Activated naive CD8-positive, alpha-beta T cell treated with anti-CD3 and anti-CD28 coated beads for 36 hours (primary cell): ENCODE measurements around the gene MYO6. TPM values are rescaled to one million over a fixed set of nuclear protein-coding genes. Genes with fewer than 3 reads are reported as not detected.

Source experiments
- DNase-seq: peaks from one replicate; pipeline ENCODE4 v3.0.0; 2021
- H3K27ac Mint-ChIP-seq: one replicate; pipeline ENCODE4 v1.8.0; 2022; ENCODE audit warnings: mild to moderate bottlenecking, moderate library complexity, mixed read lengths
- H3K27me3 Mint-ChIP-seq: one replicate; pipeline ENCODE4 v1.8.0; 2022; ENCODE audit warnings: mild to moderate bottlenecking, mixed read lengths
- H3K36me3 Mint-ChIP-seq: one replicate; pipeline ENCODE4 v1.8.0; 2021; ENCODE audit warnings: mild to moderate bottlenecking, mixed read lengths
- H3K4me1 Mint-ChIP-seq: one replicate; pipeline ENCODE4 v1.8.0; 2021; ENCODE audit warnings: mixed read lengths
- H3K4me3 Mint-ChIP-seq: one replicate; pipeline ENCODE4 v1.8.0; 2022; ENCODE audit warnings: mild to moderate bottlenecking, moderate library complexity, mixed read lengths
- H3K9me3 Mint-ChIP-seq: one replicate; pipeline ENCODE4 v1.8.0; 2022; ENCODE audit warnings: mixed read lengths
- total RNA-seq, 2 experiments: library from RNA; stranded (reverse); gene quantifications; one replicate each; pipeline ENCODE4 v1.2.3, GENCODE V29; 2021

Gene MYO6
- total RNA-seq, 2 experiments from 2014 or later, result 1.6 TPM

DNA sequence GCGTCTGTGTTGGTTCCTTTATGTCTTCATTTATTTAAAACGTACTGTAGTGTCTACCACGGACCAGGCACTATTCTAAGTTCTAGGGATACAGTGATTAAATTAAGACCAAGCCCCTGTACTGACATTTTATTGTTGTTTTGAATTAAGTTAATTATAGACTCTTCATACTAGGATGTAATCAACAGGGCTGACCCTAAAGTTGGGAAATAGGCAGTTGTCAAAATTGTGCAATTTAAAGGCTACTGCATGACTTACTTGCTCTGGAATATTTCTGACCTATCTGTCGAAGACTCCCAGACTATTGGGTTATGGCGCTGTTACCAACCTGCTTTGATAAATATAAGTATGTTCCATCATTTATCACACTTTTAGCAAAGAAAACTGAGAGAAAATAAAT lies 6.7 kb downstream of the MYO6 start:
- H3K27ac Mint-ChIP-seq, result no peak overlapping the region

GRCh38 chr6:75757295-75757694 lies 8.3 kb downstream of the MYO6 start:
- Mint-ChIP-seq H3K4me3 (no peak overlapping the region), H3K36me3 (no peaks in the 10 kb centered on the region), H3K27ac (no peak overlapping the region), H3K9me3 (no peaks in the 10 kb centered on the region), H3K4me1 (peaks cover 2% of the 10 kb centered on the region), H3K27me3 (peaks cover 44% of the 10 kb centered on the region)
- DNase-seq, result no peak

More for the DNA sequence above, 6.7 kb downstream of the MYO6 start:
- Mint-ChIP-seq H3K9me3 (no peaks in the 10 kb centered on the region), H3K27me3 (peaks cover 45% of the 10 kb centered on the region), H3K4me1 (peaks cover 6% of the 10 kb centered on the region), H3K4me3 (no peak overlapping the region), H3K36me3 (no peaks in the 10 kb centered on the region)
- no peak for DNase-seq

- no peaks in the 10 kb centered on the region for H3K9me3 Mint-ChIP-seq
- no peaks in the 10 kb centered on the region for H3K4me1 Mint-ChIP-seq
- no peak overlapping the region for H3K4me3 Mint-ChIP-seq
- H3K36me3 Mint-ChIP-seq, result no peaks in the 10 kb centered on the region
- DNase-seq, result no peak
- peaks cover 44% of the 10 kb centered on the region for H3K27me3 Mint-ChIP-seq
- no peak overlapping the region for H3K27ac Mint-ChIP-seq
Observed at GRCh38 chr6:75758061-75758460, 9.0 kb downstream of the MYO6 start.

GRCh38 chr6:75759207-75759606 lies 10.2 kb downstream of the MYO6 start:
- Mint-ChIP-seq H3K27ac (no peak overlapping the region), H3K4me1 (no peaks in the 10 kb centered on the region), H3K36me3 (no peaks in the 10 kb centered on the region), H3K9me3 (no peaks in the 10 kb centered on the region), H3K27me3 (peaks cover 45% of the 10 kb centered on the region), H3K4me3 (no peak overlapping the region)
- no peak for DNase-seq

- Mint-ChIP-seq H3K27ac (no peak overlapping the region), H3K4me1 (no peaks in the 10 kb centered on the region), H3K9me3 (no peaks in the 10 kb centered on the region), H3K36me3 (no peaks in the 10 kb centered on the region), H3K27me3 (peaks cover 44% of the 10 kb centered on the region), H3K4me3 (no peak overlapping the region)
- no peak for DNase-seq
Observed at GRCh38 chr6:75760320-75760719, 11.3 kb downstream of the MYO6 start.

DNA sequence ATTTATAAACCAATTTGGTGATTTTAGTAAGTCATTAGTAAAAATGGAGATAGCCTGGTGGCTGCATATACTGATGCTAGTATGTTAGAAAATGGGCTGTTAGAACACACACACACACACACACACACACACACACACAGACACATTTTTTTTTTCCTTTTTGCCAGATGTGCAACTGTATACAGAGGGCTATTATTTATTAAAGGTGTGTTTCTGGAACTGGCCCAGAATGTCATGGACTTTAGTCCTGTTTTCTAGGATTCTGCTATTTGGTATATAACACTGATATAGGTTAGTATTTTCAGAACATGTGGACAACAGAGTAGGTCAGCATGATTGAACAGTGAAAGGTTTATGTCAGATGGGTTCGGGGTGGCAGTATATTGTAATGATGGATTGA lies 12.4 kb downstream of the MYO6 start:
- no peaks in the 10 kb centered on the region for H3K9me3 Mint-ChIP-seq
- H3K4me1 Mint-ChIP-seq, result no peaks in the 10 kb centered on the region
- H3K27me3 Mint-ChIP-seq, result peaks cover 35% of the 10 kb centered on the region
- H3K27ac Mint-ChIP-seq, result no peak overlapping the region
- no peaks in the 10 kb centered on the region for H3K36me3 Mint-ChIP-seq
- no peak overlapping the region for H3K4me3 Mint-ChIP-seq
- no peak for DNase-seq

DNA sequence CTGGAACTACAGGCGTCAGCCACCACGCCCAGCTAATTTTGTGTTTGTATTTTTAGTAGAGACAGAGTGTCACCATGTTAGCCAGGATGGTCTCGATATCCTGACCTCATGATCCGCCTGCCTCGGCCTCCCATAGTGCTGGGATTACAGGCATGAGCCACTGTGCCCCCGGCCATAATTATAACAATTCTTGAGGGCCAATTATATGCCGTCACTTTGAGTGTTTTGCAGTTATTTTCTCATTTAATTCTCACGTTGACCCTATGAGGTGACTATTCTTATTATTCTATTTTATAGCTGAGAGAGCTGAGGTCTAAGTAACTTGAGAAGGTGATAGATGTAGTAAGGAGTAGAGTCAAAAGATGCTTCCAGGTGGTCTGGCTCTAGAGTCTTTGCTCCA lies 13.0 kb downstream of the MYO6 start:
- DNase-seq, result no peak
- H3K4me3 Mint-ChIP-seq, result no peak overlapping the region
- no peak overlapping the region for H3K27ac Mint-ChIP-seq
- H3K27me3 Mint-ChIP-seq, result peaks cover 34% of the 10 kb centered on the region
- no peaks in the 10 kb centered on the region for H3K4me1 Mint-ChIP-seq
- no peaks in the 10 kb centered on the region for H3K36me3 Mint-ChIP-seq
- no peaks in the 10 kb centered on the region for H3K9me3 Mint-ChIP-seq

- Mint-ChIP-seq H3K36me3 (no peaks in the 10 kb centered on the region), H3K27ac (no peak overlapping the region), H3K9me3 (no peaks in the 10 kb centered on the region), H3K27me3 (peaks cover 13% of the 10 kb centered on the region), H3K4me3 (no peak overlapping the region), H3K4me1 (no peaks in the 10 kb centered on the region)
- no peak for DNase-seq
Observed at GRCh38 chr6:75766387-75766786, 17.3 kb downstream of the MYO6 start.

- Mint-ChIP-seq H3K36me3 (no peaks in the 10 kb centered on the region), H3K9me3 (no peaks in the 10 kb centered on the region), H3K4me1 (no peaks in the 10 kb centered on the region), H3K27me3 (peaks cover 5% of the 10 kb centered on the region), H3K27ac (no peak overlapping the region), H3K4me3 (no peak overlapping the region)
- DNase-seq, result no peak
Observed at GRCh38 chr6:75770844-75771243, 21.8 kb downstream of the MYO6 start.

DNA sequence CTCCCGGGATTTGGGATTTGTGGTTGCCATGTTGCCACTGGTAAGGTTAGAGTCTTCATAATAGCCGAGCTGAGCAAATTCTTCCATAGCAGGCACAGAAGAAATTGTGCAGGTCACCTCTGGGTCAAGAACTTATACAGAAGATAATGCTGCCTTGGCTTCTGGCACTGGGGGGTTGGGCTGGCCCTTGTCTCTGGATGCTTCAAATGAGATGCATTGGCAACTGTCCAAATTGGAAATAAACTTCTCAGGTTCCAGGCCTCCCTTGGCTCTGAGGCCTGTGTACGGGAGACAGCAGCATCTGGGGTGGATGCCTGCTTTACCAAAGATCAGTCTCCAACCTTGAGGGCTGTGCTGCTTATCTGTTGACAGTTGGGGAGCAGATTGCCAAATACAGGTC lies 26.2 kb downstream of the MYO6 start:
- Mint-ChIP-seq H3K27me3 (peaks cover 9% of the 10 kb centered on the region), H3K36me3 (no peaks in the 10 kb centered on the region), H3K27ac (no peak overlapping the region)

DNA sequence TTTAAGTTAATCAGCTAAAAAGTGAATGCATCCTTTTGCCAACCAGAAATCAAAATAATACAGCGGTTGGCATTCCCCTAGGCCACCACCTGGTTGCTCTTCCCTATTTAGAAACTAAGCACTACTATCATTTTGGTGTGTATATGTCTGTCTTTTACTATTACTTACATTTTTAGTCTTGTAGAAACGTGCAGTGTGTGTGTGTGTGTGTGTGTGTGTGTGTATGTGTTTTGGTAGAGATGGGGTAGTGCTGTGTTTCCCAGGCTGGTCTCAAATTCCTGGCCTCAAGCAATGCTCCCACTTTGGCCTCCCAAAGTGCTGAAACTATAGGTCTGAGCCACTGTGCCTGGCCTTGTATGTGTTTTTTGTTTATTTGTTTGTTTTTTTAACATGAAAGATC lies 27.4 kb downstream of the MYO6 start:
- no peaks in the 10 kb centered on the region for H3K9me3 Mint-ChIP-seq
- no peaks in the 10 kb centered on the region for H3K4me1 Mint-ChIP-seq
- no peak overlapping the region for H3K4me3 Mint-ChIP-seq
- no peak overlapping the region for H3K27ac Mint-ChIP-seq
- H3K36me3 Mint-ChIP-seq, result no peaks in the 10 kb centered on the region
- H3K27me3 Mint-ChIP-seq, result peaks cover 4% of the 10 kb centered on the region
- DNase-seq, result no peak

More for the DNA sequence above, 26.2 kb downstream of the MYO6 start:
- Mint-ChIP-seq H3K9me3 (no peaks in the 10 kb centered on the region), H3K4me3 (no peak overlapping the region), H3K4me1 (no peaks in the 10 kb centered on the region)
- no peak for DNase-seq

DNA sequence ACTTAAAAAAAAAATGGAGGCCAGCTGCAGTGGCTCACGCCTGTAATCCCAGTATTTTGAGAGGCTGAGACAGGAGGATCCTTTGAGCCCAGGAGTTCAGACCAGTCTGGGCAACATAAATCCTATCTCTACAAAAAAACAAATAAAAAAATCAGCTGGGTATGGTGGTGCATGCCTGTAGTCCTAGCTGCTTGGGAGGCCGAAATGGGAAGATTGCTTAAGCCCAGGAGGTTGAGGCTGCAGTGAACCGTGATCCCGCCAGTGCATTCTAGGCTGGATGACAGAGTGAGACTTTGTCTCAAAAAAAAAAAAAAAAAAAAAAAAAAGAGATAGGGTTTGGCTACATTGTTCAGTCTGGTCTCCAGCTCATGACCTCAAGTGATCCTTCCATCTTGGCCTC lies 29.7 kb downstream of the MYO6 start:
- H3K9me3 Mint-ChIP-seq, result no peaks in the 10 kb centered on the region
- H3K36me3 Mint-ChIP-seq, result no peaks in the 10 kb centered on the region
- peaks cover 6% of the 10 kb centered on the region for H3K4me1 Mint-ChIP-seq
- H3K27me3 Mint-ChIP-seq, result peaks cover 4% of the 10 kb centered on the region
- H3K4me3 Mint-ChIP-seq, result no peak overlapping the region
- no peak overlapping the region for H3K27ac Mint-ChIP-seq
- no peak for DNase-seq

GRCh38 chr6:75786152-75786551 lies 37.1 kb downstream of the MYO6 start:
- peaks cover 10% of the 10 kb centered on the region for H3K27me3 Mint-ChIP-seq
- no peak overlapping the region for H3K27ac Mint-ChIP-seq
- H3K4me1 Mint-ChIP-seq, result peaks cover 6% of the 10 kb centered on the region
- H3K36me3 Mint-ChIP-seq, result no peaks in the 10 kb centered on the region
- H3K9me3 Mint-ChIP-seq, result no peaks in the 10 kb centered on the region
- no peak for DNase-seq
- H3K4me3 Mint-ChIP-seq, result no peak overlapping the region

DNA sequence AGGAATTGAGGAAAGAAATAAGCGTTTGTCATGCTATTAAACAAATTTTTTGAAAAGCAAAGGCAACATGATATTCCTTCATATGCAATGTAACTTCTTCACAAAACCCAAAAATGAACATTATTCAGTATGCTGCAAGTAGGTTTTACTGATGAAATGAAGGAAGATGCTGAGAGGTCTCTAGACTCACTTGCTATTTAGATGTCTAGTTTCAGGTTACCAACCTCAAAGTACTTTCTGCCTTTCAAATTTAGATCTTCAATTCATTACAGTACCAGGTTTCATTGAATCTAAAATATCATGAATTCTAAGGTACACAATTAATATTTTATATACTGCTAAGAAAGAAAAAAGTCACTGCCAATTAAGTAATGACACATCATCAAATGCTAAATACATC lies 39.9 kb downstream of the MYO6 start:
- H3K4me1 Mint-ChIP-seq, result no peaks in the 10 kb centered on the region
- H3K4me3 Mint-ChIP-seq, result no peak overlapping the region
- H3K27ac Mint-ChIP-seq, result no peak overlapping the region
- DNase-seq, result no peak
- H3K27me3 Mint-ChIP-seq, result peaks cover 10% of the 10 kb centered on the region
- H3K36me3 Mint-ChIP-seq, result no peaks in the 10 kb centered on the region
- H3K9me3 Mint-ChIP-seq, result no peaks in the 10 kb centered on the region

DNA sequence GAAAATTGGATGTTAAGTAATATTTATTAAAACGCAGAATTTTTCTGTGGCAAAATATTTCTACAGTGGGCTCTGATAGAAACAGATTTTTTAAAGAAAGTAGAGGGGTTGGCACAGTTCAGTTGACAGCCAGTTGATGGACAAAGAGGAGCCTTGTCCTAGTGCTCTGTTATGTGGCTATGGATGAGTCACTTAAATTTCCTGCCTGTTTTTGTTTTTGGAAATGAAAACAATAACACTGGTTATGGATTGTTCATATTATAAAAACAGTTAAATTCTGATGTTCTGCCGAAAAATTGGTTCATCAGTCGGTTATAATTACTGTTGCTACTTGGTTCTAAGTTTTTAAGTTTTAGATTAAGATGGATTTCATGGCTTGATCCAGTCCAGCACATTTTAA lies 42.8 kb downstream of the MYO6 start:
- H3K27me3 Mint-ChIP-seq, result peaks cover 10% of the 10 kb centered on the region
- no peak overlapping the region for H3K4me3 Mint-ChIP-seq
- no peaks in the 10 kb centered on the region for H3K4me1 Mint-ChIP-seq
- H3K27ac Mint-ChIP-seq, result no peak overlapping the region
- DNase-seq, result no peak
- no peaks in the 10 kb centered on the region for H3K36me3 Mint-ChIP-seq
- no peaks in the 10 kb centered on the region for H3K9me3 Mint-ChIP-seq

DNA sequence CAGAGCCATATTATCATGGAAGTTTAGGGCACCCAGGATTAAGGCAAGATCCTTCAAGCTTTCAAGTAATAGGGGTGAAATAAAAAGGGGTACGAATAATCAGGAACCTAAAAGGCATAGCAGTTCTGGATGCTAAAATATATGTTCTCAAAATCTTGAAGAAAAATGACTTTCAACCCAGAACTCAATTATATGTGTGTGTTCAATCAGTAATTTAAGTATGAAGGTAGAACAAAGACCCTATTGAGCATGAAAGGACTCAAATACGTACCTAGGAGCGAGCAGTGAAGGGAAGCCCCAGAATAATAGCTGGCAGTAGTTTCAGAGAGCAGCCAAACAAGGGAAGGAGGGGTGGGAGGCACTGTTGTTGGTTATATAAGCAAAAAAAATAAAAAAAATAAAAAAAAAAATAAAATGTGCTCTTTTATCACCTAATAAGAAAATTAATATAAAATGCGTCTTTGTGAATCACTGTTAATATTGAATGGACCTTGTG lies 45.4 kb downstream of the MYO6 start:
- DNase-seq, result no peak
- Mint-ChIP-seq H3K4me1 (no peaks in the 10 kb centered on the region), H3K36me3 (no peaks in the 10 kb centered on the region), H3K9me3 (no peaks in the 10 kb centered on the region), H3K27ac (no peak overlapping the region), H3K4me3 (no peak overlapping the region), H3K27me3 (peaks cover 8% of the 10 kb centered on the region)
